Ishikawa (cell line): ENCODE data around the gene MYO3A.

ENCODE experiments used
- CEBPB ChIP-seq: IDR thresholded peaks from 2 replicates; pipeline ENCODE4 v1.6.1; 2012
- CREB1 ChIP-seq: IDR thresholded peaks from 2 replicates; pipeline ENCODE4 v1.6.1; 2012; ENCODE audit warnings: low read depth
- EGR1 ChIP-seq: IDR thresholded peaks from 2 replicates; pipeline ENCODE4 v1.6.1; 2012
- EP300 ChIP-seq: IDR thresholded peaks from 2 replicates; pipeline ENCODE4 v1.6.1; 2012; ENCODE audit warnings: borderline replicate concordance
- FOXM1 ChIP-seq: IDR thresholded peaks from 2 replicates; pipeline ENCODE4 v1.6.1; 2012; ENCODE audit warnings: low read depth, borderline replicate concordance
- MAX ChIP-seq: IDR thresholded peaks from 2 replicates; pipeline ENCODE4 v1.6.1; 2012
- NFIC ChIP-seq: IDR thresholded peaks from 2 replicates; pipeline ENCODE4 v1.6.1; 2012
- RAD21 ChIP-seq: IDR thresholded peaks from 2 replicates; pipeline ENCODE4 v1.6.1; 2012; ENCODE audit warnings: low read depth
- REST ChIP-seq: IDR thresholded peaks from 2 replicates; pipeline ENCODE4 v1.6.1; 2012; ENCODE audit warnings: low read depth, mild to moderate bottlenecking
- TAF1 ChIP-seq: IDR thresholded peaks from 2 replicates; pipeline ENCODE4 v1.6.1; 2012; ENCODE audit warnings: low read depth, mild to moderate bottlenecking
- TCF12 ChIP-seq: IDR thresholded peaks from 2 replicates; pipeline ENCODE4 v1.6.1; 2012; ENCODE audit warnings: low read depth
- TEAD4 ChIP-seq: IDR thresholded peaks from 2 replicates; pipeline ENCODE4 v1.6.1; 2012
- USF1 ChIP-seq: IDR thresholded peaks from 2 replicates; pipeline ENCODE4 v1.6.1; 2012
- YY1 ChIP-seq: IDR thresholded peaks from 2 replicates; pipeline ENCODE4 v1.6.1; 2012; ENCODE audit warnings: low read depth
- ZBTB7A ChIP-seq: IDR thresholded peaks from 2 replicates; pipeline ENCODE4 v1.6.1; 2012; ENCODE audit warnings: low read depth

Gene MYO3A

GRCh38 chr10:26215935-26216584 lies 282.0 kb downstream of the MYO3A start:
- TF ChIP-seq YY1 (no peak), MAX (no peak), USF1 (no peak), TCF12 (no peak), REST (peak; percentile 56), ZBTB7A (no peak)

GRCh38 chr10:26216585-26217395 lies 282.8 kb downstream of the MYO3A start, which contains the start of gene GAD2:
Gene GAD2 (plus strand): TSS chr10:26216774. CDS start chr10:26216810, 36 bp downstream.
- TF ChIP-seq NFIC (no peak), TEAD4 (no peak), TCF12 (no peak), YY1 (no peak), TAF1 (no peak), EP300 (no peak), EGR1 (no peak), FOXM1 (no peak), MAX (no peak), CEBPB (no peak), RAD21 (no peak), CREB1 (no peak), REST (no peak)

GRCh38 chr10:26217396-26218086 lies 283.5 kb downstream of the MYO3A start:
- no peak for TF ChIP-seq FOXM1
- TF ChIP-seq CREB1: no peak
- TF ChIP-seq REST: no peak
- TF ChIP-seq RAD21: no peak
- no peak for TF ChIP-seq USF1
- no peak for TF ChIP-seq CEBPB
- no peak for TF ChIP-seq TAF1
- TF ChIP-seq NFIC: no peak
- TF ChIP-seq TEAD4: no peak
- no peak for TF ChIP-seq MAX
- no peak for TF ChIP-seq ZBTB7A
- TF ChIP-seq TCF12: no peak
- no peak for TF ChIP-seq YY1
- no peak for TF ChIP-seq EGR1
- no peak for TF ChIP-seq EP300
